ENCODE results near the gene PCDHGA10.
"Not testable (repeated sequence)": the region's sequence is repeated elsewhere in the genome, so short reads cannot be mapped to it uniquely, and the experiment has no call there.

Gene PCDHGA10

DNA sequence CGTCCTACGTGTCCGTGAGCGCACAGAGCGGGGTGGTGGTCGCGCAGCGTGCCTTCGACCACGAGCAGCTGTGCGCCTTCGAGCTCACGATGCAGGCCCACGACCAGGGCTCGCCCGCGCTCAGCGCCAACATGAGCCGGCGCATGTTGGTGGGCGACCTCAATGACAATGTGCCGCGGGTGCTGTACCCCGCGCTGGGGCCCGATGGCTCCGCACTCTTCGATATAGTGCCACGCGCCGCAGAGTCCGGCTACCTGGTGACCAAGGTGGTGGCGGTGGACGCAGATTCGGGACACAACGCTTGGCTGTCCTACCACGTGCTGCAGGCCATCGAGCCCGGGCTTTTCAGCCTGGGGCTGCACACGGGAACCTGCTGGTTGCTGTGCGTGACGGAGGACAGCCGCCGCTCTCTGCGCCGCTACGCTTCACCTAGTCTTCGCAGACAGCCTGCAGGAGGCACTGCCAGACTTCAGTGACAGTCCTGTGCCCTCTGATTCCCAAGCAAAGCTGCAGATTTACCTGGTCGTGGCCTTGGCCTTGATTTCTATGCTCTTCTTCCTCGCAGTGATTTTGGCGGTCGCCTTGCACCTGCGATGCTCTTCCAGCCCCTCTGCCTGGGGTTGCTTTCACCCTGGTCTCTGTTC is 15.1 kb downstream of the PCDHGA10 start:
- no peak for DNase-seq

DNA sequence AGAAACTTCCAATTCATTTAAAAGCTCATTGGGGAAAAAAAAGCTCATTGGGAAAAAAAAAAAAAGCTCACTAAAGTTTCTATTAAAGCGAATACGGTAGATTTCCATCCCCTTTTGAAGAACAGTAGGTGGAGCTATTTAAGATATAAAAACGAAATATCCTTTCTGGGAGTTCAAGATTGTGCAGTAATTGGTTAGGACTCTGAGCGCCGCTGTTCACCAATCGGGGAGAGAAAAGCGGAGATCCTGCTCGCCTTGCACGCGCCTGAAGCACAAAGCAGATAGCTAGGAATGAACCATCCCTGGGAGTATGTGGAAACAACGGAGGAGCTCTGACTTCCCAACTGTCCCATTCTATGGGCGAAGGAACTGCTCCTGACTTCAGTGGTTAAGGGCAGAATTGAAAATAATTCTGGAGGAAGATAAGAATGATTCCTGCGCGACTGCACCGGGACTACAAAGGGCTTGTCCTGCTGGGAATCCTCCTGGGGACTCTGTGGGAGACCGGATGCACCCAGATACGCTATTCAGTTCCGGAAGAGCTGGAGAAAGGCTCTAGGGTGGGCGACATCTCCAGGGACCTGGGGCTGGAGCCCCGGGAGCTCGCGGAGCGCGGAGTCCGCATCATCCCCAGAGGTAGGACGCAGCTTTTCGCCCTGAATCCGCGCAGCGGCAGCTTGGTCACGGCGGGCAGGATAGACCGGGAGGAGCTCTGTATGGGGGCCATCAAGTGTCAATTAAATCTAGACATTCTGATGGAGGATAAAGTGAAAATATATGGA is 17.7 kb downstream of the PCDHGA10 start, which contains the start of gene PCDHGA12:
PCDHGA12 (plus strand) TSS at position 176 of the 782 bp plus-strand sequence; CDS start at position 429, 253 bp downstream.
- peak; percentile 72 for DNase-seq

DNA sequence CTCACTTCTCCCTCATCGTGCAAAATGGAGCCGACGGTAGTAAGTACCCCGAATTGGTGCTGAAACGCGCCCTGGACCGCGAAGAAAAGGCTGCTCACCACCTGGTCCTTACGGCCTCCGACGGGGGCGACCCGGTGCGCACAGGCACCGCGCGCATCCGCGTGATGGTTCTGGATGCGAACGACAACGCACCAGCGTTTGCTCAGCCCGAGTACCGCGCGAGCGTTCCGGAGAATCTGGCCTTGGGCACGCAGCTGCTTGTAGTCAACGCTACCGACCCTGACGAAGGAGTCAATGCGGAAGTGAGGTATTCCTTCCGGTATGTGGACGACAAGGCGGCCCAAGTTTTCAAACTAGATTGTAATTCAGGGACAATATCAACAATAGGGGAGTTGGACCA is 18.5 kb downstream of the PCDHGA10 start:
- DNase-seq, result no peak

DNA sequence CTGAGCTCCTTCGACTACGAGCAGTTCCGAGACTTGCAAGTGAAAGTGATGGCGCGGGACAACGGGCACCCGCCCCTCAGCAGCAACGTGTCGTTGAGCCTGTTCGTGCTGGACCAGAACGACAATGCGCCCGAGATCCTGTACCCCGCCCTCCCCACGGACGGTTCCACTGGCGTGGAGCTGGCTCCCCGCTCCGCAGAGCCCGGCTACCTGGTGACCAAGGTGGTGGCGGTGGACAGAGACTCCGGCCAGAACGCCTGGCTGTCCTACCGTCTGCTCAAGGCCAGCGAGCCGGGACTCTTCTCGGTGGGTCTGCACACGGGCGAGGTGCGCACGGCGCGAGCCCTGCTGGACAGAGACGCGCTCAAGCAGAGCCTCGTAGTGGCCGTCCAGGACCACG is 19.5 kb downstream of the PCDHGA10 start:
- DNase-seq, result not testable (repeated sequence)

DNA sequence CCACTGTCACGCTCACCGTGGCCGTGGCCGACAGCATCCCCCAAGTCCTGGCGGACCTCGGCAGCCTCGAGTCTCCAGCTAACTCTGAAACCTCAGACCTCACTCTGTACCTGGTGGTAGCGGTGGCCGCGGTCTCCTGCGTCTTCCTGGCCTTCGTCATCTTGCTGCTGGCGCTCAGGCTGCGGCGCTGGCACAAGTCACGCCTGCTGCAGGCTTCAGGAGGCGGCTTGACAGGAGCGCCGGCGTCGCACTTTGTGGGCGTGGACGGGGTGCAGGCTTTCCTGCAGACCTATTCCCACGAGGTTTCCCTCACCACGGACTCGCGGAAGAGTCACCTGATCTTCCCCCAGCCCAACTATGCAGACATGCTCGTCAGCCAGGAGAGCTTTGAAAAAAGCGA is 19.9 kb downstream of the PCDHGA10 start:
- DNase-seq, result not testable (repeated sequence)

DNA sequence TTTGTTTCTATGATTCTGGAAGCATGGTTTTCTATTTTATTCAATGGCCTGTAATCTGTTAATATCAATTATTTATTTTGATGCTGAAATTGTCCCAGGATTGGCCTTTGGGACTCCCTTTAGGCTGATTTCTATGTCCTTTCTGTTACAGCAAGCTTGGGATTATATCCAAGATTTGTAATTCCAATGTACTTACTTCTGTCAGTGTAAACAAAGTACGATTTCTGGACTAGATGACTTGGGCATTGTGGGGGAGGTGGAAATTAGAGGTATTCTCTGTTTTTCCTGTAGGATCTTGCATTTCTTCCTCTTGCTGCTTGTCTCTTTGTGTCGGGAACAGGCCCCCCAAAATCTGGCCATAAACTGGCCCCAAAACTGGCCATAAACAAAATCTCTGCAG is 21.2 kb downstream of the PCDHGA10 start:
- no peak for DNase-seq

DNA sequence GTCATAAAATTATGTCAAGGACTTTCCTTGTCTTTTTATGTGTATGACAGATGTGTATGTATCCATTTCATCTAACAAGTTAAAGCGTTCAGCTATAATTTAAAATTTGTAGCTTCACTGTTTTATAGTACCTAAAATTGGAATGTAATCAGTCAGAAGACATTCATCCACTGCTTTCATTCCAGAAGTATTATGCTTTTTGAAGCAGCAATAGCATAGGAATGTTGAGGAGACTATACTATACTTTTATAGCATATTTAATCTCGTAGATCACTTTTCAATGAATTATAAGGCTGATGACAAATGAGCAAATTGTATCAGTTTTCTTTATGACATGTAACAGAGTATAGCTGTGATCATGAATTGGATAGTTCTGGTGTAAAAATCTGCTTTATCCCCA is 24.4 kb downstream of the PCDHGA10 start:
- no peak for DNase-seq

DNA sequence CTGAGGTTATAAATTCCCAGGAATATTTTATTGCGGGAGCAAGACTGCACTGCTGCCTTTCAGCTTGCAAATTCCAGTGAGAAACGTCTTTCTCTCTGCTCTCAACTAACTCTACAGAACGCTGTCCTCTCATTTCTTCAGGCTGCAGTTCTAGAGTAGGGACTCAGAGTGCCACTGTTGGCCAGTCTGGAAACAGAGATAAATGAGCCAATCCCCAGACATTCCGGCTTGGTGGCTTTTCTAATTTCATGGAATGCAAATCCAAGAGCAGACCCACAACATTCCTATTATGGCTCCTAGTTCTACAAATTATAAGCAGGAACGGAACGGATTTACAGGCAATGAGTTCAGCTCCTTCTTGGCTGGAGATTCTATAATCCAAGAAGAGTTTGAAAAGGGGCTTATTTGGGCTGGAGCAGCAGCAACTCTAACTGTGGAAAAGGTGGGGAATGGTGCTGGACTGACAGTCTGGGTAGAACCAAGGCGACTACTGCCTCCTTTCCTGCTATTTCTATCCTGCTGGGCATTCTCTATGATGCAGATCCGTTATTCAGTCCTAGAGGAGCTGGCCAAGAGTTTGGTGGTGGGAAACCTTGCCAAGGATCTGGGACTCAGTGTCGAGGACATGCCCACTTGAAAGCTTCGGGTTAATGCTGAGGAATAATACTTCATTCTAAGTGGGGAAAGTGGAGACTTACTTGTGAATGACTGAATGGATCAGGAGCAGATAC is 26.8 kb downstream of the PCDHGA10 start:
- no peak for DNase-seq

DNA sequence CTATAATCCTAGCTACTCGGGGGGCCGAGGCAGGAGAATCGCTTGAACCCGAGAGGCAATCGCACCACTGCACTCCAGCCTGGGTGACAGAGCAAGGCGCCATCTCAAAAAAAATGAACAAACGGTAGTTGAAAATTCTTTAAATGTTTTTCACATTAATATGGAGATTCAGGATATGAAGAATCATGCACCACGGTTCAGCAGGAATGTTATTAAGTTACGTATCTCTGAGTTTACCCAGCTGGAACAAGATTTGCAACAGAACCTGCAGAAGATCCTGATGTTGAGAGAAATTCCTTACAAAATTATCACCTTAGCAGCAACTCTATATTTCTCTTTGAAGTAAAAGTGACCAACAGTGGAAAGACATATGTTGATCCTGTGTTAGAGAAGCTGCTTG is 27.6 kb downstream of the PCDHGA10 start:
- DNase-seq, result no peak

DNA sequence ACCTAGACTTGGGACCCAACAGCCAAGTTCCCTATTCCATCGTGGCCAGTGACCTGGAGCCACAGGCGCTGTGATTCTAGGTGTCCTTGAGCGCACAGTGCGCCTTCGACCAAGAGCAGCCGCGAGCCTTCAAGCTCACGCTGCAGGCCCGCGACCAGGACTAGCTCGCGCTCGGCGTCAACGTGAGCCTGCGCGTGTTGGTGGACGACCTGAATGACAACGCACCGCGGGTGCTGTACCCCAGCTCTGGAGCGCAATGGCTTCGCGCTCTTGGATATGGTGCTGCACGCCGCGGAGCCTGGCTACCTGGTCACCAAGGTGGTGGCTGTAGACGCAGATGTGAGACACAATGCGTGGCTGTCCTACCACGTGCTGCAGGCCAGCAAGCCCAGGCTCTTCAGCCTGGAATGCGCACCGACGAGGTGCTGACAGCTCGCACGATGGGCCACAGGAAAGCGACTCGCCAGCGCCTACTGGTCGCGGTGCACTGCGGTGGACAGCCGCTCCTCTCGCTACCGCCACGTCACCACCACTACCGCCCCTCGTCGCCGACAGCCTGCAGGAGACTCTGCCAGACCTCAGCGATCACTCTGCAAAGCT is 28.9 kb downstream of the PCDHGA10 start:
- no peak for DNase-seq

DNA sequence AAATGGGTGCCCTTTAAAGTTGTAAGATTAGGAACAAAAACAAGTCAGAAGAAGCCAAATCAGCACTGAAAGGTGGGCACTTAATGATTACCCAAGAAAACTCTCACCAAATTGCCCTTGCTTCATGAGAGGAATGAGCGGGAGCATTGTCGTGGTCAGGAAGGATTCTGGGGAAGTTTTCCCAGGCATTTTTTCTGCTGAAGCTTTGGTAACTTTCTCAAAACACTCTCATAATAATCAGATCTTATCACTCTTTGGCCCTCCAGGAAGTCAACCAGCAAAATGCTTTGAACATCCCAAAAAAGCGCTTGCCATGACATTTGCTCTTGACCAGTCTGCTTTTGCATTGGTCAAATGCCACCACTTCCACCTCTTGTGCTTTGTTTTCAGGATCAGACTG is 52.6 kb downstream of the PCDHGA10 start:
- DNase-seq, result no peak

Data from hematopoietic multipotent progenitor cell treated with erythropoietin and hydrocortisone succinate and interleukin-3 and kit ligand, for 6 days (in vitro differentiated cells).